HFFc6 (cell line): Measurements from ENCODE around the gene USP7. TPM values are rescaled to one million over a fixed set of nuclear protein-coding genes. Genes with fewer than 3 reads are reported as not detected.
A peak's percentile ranks its signal among the peaks of the same experiment; 100 is the strongest.

Source experiments
- DNase-seq: peaks from one replicate; pipeline ENCODE4 v3.0.0-alpha.2; 2018
- H3K27ac Mint-ChIP-seq: 2 replicates; pipeline ENCODE4 v1.8.0; 2020; ENCODE audit warnings: mild to moderate bottlenecking, mixed read lengths
- H3K27me3 Mint-ChIP-seq: 2 replicates; pipeline ENCODE4 v1.8.0; 2021; ENCODE audit warnings: mild to moderate bottlenecking, moderate library complexity, mixed read lengths; ENCODE audit not compliant: insufficient read depth
- H3K36me3 Mint-ChIP-seq: 2 replicates; pipeline ENCODE4 v1.8.0; 2021; ENCODE audit warnings: low read depth, mixed read lengths
- H3K4me1 Mint-ChIP-seq: 2 replicates; pipeline ENCODE4 v1.8.0; 2020; ENCODE audit warnings: low read depth, mixed read lengths
- H3K4me3 Mint-ChIP-seq: 2 replicates; pipeline ENCODE4 v1.8.0; 2020; ENCODE audit warnings: mild to moderate bottlenecking, moderate library complexity, mixed read lengths
- H3K9me3 Mint-ChIP-seq: 2 replicates; pipeline ENCODE4 v1.8.0; 2020; ENCODE audit warnings: mild to moderate bottlenecking, mixed read lengths
- total RNA-seq, 6 experiments: library from RNA; stranded (reverse); fragmentation: NEBNext Ultra II Directional; extraction: Animal tissue kit (Norgen Biotek cat#: 25700); gene quantifications; 2 replicates in 1 of 6; 3 replicates in 5 of 6; pipeline ENCODE4 v1.2.3, GENCODE V29; 2021
- TF ChIP-seq, protein P1 (sequence below): fragments of 200-600 bp; sonication (generic); IDR thresholded peaks from 2 replicates; pipeline ENCODE4 v1.5.0; 2021; ENCODE audit warnings: antibody characterized with exemption, mild to moderate bottlenecking

USP7 gene
- total RNA-seq, 6 experiments from 2014 or later: 80.1 to 93.4 (median 89.5) TPM

DNA sequence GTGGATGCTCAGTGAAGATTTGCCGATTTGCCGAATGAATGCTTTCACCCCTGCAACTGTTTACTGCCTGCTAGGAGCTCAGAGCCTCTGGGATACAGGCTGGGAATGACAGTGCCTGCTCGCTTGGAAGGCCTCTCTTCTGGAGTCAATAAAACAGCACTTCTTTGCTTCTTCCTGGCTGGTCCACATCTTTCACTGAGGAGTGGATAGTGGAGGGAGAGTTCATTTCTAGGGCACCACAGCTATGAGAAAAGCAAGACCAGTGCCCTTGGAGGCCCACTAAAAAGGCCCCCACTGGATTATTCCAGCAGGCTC, 3.1 kb upstream of the USP7 start:
- Mint-ChIP-seq H3K4me1 (peaks cover 16% of the 10 kb centered on the region), H3K9me3 (no peaks in the 10 kb centered on the region), H3K27ac (no peak overlapping the region), H3K4me3 (no peak overlapping the region), H3K27me3 (no peaks in the 10 kb centered on the region; the same call in none of the 2 replicates), H3K36me3 (peaks cover 7% of the 10 kb centered on the region)
- TF ChIP-seq, protein P1, sequence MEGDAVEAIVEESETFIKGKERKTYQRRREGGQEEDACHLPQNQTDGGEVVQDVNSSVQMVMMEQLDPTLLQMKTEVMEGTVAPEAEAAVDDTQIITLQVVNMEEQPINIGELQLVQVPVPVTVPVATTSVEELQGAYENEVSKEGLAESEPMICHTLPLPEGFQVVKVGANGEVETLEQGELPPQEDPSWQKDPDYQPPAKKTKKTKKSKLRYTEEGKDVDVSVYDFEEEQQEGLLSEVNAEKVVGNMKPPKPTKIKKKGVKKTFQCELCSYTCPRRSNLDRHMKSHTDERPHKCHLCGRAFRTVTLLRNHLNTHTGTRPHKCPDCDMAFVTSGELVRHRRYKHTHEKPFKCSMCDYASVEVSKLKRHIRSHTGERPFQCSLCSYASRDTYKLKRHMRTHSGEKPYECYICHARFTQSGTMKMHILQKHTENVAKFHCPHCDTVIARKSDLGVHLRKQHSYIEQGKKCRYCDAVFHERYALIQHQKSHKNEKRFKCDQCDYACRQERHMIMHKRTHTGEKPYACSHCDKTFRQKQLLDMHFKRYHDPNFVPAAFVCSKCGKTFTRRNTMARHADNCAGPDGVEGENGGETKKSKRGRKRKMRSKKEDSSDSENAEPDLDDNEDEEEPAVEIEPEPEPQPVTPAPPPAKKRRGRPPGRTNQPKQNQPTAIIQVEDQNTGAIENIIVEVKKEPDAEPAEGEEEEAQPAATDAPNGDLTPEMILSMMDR: no peak
- DNase-seq: no peak

DNA sequence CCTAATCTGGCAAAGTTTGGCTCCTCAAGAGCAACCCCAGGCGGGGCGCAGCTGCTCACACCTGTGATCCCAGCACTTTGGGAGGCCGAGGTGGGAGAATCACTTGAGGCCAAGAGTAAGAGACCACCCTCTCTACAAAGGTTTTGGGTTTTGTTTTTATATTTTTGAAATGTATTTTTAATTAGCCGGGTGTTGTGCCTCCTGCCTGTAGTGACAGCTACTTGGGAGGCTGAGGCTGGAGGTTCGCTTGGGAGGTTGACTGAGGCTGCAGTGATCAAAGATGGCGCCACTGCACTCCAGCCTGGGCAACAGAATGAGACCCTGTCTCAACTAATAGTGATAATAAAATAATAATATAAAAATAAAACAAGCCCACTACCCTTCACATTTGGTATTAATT, 756 bp upstream of the USP7 start:
- Mint-ChIP-seq H3K27me3 (no peaks in the 10 kb centered on the region; the same call in none of the 2 replicates), H3K4me3 (peak overlapping the region; percentile 72), H3K4me1 (peaks cover 39% of the 10 kb centered on the region), H3K36me3 (peaks cover 7% of the 10 kb centered on the region), H3K9me3 (no peaks in the 10 kb centered on the region), H3K27ac (no peak overlapping the region; the same call in 1 of the 2 replicates)
- no peak for DNase-seq
- TF ChIP-seq, protein P1: no peak; the same call in 1 of the 2 replicates

DNA sequence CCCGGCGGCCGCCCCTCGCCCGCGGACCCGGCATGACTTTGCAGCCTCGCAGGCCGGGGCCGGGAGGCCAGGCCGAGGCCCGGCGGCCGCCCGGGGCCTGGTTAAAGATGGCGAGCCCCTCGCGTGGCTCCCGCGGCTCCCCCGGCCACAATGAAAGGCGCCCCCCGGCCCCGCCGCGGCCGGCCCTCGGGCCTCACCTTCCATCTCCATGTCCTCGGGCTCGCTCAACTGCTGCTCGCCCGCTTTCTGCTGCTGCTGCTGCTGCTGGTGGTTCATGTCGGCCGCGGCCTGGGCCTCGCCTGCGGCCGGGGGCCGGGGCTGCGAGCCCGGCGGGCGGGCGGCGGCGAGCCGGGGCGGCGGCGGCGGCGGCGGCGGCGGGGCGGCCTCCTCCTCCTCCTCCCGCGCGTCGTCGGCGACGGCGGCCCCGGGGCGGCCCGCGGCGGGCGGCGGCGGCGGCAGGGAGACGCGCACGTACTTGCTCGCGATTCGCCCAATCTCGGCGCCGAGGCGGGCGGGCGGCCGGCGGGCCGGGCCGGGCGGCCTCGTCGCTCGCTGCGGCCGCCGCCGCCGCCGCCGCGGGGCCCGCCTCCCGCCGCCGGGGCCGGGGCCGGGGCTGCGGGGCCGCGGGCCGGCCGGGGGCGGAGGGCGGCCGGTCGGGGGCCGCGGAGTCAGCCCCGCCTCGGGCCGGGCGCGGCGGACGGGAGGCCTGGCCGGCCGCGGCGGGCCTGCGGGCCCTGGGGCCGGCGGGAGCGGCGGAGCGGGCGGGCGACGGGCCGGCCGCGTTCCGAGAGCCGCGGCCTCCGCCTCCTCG, 491 bp downstream of the USP7 start:
- no peak for DNase-seq
- Mint-ChIP-seq H3K4me3 (peak overlapping the region; percentile 28), H3K9me3 (no peaks in the 10 kb centered on the region), H3K4me1 (peaks cover 51% of the 10 kb centered on the region), H3K27me3 (no peaks in the 10 kb centered on the region; the same call in none of the 2 replicates), H3K36me3 (peaks cover 7% of the 10 kb centered on the region), H3K27ac (no peak overlapping the region)
- TF ChIP-seq, protein P1: no peak; the same call in 1 of the 2 replicates

DNA sequence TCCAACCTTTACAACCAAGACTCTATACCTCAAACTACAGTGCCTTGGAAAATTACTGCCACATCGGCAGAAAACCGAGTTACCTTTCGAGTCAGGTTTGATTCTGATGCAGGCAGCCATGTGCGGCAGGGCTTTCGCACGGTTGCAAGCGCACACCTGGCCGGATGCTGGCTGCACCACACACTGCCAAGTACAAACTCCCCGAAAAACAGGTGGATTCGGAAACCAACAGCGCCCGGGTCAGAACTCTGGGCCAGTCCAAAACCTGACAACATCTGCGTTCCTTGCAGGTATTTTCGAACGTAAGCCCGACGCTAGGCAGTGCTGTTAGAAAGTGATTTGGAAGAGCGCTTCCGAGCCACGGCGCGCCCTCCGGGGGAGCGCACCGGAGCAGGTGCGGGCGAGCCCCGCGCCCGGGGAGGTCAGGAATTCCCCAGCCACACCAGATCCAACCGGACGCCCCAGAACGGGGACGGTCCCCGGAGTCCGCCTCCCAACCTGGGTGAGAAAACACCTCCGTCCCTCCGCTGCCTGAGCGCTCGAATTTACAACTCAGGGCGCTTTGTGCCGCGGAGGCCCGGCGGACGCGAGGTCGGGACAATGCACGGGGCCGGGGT, 1.2 kb downstream of the USP7 start:
- Mint-ChIP-seq H3K9me3 (no peaks in the 10 kb centered on the region), H3K36me3 (peaks cover 7% of the 10 kb centered on the region), H3K27me3 (no peaks in the 10 kb centered on the region; the same call in none of the 2 replicates), H3K27ac (peak overlapping the region; percentile 76), H3K4me1 (peaks cover 59% of the 10 kb centered on the region), H3K4me3 (peak overlapping the region; percentile 96)
- TF ChIP-seq, protein P1: no peak
- no peak for DNase-seq

DNA sequence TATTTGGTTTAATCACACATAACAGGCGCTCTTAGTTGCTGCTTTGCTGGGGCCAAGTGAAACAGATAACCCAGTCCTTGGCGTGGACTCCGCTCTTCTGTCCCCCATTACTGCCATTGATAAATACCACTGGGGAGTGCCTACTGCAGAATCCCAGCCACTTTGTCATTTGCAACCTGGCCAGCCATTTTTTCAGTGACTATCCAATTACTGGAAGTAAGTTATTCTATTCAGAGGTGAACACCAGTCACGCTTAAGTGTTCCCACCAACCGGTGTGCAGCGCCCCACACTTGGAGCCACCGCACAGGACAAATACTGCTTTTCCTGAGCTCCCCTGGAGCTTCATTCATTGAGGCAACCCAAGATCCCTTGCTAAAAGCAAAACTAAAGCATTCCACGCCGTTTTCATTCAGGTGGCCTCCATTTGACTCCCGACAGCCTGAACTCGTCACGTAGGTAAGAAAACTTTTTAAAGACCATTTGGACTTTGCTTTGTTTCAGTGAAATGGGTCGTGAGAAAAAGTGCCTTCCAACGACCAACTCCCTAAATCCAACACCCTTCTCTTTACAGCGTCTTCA, 1.8 kb downstream of the USP7 start:
- DNase-seq: no peak
- Mint-ChIP-seq H3K27ac (peak overlapping the region; percentile 76), H3K4me3 (peak overlapping the region; percentile 96), H3K9me3 (no peaks in the 10 kb centered on the region), H3K36me3 (peaks cover 7% of the 10 kb centered on the region), H3K4me1 (peaks cover 60% of the 10 kb centered on the region), H3K27me3 (no peaks in the 10 kb centered on the region; the same call in none of the 2 replicates)
- TF ChIP-seq, protein P1: no peak
